Limb (tissue), 2 donors: ENCODE data around the gene USP15.

Source experiments
- DNase-seq, 2 donors: peaks; one replicate each; pipeline ENCODE4 v3.0.0-alpha.2; 2016; ENCODE audit errors: extremely low spot score in 2 of 2

USP15 gene

GRCh38 chr12:62279961-62280360 lies 19.8 kb downstream of the USP15 start:
- DNase-seq, result no peak

- DNase-seq, result no peak
These were observed 22.0 kb downstream of the USP15 start for GRCh38 chr12:62282057-62282774.

- DNase-seq, result no peak
These were observed 24.5 kb downstream of the USP15 start for GRCh38 chr12:62284749-62285148.

GRCh38 chr12:62285284-62285683 lies 25.1 kb downstream of the USP15 start:
- DNase-seq, result no peak

- DNase-seq, result no peak
These were observed 28.1 kb downstream of the USP15 start for GRCh38 chr12:62288328-62288727.

- no peak for DNase-seq
These were observed 30.6 kb downstream of the USP15 start for GRCh38 chr12:62290846-62291245.

GRCh38 chr12:62291864-62292760 lies 31.9 kb downstream of the USP15 start:
- no peak for DNase-seq

GRCh38 chr12:62292761-62293344 lies 32.6 kb downstream of the USP15 start:
- DNase-seq, result no peak

- DNase-seq, result no peak
These were observed 34.2 kb downstream of the USP15 start for GRCh38 chr12:62294378-62294777.

GRCh38 chr12:62296001-62296400 lies 35.8 kb downstream of the USP15 start:
- no peak for DNase-seq

GRCh38 chr12:62297321-62297720 lies 37.1 kb downstream of the USP15 start:
- DNase-seq, result no peak

- no peak for DNase-seq
These were observed 39.4 kb downstream of the USP15 start for GRCh38 chr12:62299617-62300016.

GRCh38 chr12:62301080-62301798 lies 41.0 kb downstream of the USP15 start:
- DNase-seq, result no peak

GRCh38 chr12:62301799-62302133 lies 41.6 kb downstream of the USP15 start:
- no peak for DNase-seq

- no peak for DNase-seq
These were observed 44.4 kb downstream of the USP15 start for GRCh38 chr12:62304560-62304959.

- no peak for DNase-seq
These were observed 45.6 kb downstream of the USP15 start for GRCh38 chr12:62305778-62306177.

- DNase-seq, result no peak
These were observed 46.6 kb downstream of the USP15 start for GRCh38 chr12:62306569-62307530.

GRCh38 chr12:62308201-62308600 lies 48.0 kb downstream of the USP15 start:
- DNase-seq, result no peak

- no peak for DNase-seq
These were observed 53.6 kb downstream of the USP15 start for GRCh38 chr12:62313727-62314380.

GRCh38 chr12:62317017-62317416 lies 56.8 kb downstream of the USP15 start:
- DNase-seq, result no peak
